AG08396 (cell line): ENCODE data around the gene SAMD14.
A peak's percentile ranks its signal among the peaks of the same experiment; 100 is the strongest.

Source experiments
- DNase-seq: peaks from one replicate; pipeline ENCODE4 v3.0.0; 2012; ENCODE audit warnings: low spot score, mixed read lengths

The SAMD14 gene

DNA sequence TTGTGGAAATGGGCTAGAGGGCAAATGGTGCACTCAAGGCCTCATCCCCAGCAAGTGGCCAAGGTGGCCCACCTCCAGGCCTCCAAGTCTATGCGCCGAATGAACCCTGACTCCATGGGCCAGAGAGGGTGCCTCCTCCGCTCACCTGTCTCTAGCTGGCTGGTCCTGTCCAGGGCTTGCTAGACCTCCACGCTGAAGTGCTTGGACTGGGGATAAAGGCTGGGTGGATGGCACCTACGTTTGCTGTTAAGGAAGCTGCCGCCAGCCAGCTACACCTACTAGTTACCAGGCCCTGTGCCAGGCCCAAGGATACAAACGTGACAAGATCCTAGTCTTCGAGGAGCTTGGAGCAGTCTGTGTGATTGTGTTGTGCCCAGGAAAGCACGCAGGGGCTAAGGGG is 35.1 kb upstream of the SAMD14 start:
- DNase-seq = no peak

DNA sequence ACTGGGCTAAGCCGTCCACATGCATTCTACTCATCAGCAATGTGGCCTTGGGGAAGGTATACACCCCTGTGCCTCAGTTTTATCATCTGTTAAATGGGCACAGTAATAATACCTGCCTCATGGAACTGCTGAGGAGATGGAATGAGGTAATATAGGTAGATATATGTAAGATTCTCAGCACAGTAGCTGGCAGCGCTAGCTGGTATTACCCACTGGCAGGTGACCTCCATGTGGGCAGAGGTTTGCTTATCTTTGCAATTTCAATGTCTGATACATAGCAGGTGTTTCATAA is 34.7 kb upstream of the SAMD14 start:
- no peak for DNase-seq

DNA sequence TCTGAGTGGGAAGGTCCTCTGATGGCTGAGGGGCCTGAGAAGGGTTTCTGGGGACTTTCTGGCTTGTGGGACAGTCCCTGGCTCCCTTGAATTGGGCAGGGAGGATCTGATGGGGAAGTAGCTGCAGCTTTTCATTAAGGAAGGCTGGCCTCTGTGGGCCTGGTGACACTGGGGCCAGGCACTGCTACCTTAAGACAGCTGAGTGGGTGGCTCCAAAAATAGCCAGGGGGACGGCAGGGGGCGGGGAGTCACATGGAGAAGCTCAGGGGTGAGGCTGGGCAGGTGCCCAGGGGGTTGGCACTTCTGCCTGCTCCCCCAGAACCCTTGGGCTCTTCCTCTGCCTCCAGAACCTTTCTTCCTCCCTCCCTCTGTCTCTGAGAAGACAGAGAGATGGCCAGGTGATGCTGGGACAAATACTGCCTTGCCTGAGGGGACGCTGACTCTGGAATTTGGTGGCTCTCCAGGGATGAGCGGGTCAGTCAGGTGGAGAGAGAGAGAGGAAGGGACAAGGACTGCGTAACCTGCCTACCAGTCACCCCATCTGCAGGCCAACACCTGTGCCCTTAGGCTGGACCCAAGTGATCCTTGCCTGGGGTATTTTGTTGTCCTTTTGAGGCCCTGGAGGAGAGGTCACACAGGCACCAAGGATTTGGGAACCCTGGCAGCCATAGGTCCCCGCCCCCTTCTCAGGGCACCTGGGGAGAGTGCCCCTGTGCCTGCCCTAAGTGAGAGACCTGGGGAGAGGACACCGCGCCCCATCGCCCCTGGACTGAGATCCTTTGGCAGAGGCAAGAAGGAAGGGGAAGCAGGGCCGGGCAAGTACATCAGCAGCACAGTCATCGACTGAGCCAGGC is 34.1 kb upstream of the SAMD14 start:
- DNase-seq = no peak

DNA sequence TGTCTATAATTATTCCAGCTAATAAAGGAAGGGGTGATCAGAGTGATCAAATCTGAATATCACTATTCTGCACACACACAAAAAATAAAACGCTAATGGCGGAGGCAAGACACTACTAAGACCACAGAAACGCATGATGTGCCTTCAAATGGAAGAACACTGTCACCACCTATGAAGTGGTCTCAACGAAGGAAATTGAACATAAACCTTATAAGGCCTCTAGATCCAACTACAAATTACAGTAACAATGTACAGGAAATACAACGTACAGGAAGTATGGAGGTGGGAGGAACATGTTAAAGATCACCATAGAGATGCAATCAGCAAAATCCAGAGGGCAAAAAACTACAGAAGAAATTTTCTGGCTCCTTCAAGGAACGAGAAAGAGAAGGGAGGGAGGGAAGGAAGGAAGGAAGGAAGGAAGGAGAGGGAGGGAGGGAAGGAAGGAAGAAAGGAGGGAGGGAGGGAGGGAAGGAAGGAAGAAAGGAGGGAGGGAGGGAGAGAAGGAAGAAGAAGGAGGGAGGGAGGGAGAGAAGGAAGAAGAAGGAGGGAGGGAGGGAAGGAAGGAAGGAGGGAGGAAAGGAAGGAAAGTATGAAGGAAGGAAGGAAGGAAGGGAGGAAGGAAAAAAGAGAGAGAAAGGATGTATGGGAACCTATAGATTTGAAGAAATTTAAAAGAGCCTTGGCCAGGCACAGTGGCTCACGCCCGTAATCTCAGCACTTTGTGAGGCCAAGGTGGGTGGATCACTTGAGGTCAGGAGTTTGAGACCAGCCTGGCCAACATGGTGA is 32.7 kb upstream of the SAMD14 start:
- DNase-seq = no peak

DNA sequence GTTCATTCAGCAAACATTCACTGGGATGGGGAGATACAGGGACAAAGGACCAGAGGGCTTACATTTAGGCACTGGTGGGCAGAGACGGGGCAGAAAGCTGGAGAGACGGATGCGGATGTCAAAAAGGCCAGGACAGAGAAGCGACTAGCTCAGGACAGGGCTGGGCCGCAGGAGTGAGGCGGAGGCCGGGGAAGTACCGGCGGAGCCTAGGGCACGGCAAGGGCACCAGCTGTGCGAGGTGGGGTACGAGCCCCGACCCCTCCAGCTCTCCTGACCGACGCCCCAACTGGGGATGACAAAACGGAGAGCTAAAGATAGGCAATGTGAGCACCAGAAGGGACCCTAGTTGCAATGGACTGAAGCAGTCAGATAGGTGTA is 31.9 kb upstream of the SAMD14 start:
- no peak for DNase-seq

DNA sequence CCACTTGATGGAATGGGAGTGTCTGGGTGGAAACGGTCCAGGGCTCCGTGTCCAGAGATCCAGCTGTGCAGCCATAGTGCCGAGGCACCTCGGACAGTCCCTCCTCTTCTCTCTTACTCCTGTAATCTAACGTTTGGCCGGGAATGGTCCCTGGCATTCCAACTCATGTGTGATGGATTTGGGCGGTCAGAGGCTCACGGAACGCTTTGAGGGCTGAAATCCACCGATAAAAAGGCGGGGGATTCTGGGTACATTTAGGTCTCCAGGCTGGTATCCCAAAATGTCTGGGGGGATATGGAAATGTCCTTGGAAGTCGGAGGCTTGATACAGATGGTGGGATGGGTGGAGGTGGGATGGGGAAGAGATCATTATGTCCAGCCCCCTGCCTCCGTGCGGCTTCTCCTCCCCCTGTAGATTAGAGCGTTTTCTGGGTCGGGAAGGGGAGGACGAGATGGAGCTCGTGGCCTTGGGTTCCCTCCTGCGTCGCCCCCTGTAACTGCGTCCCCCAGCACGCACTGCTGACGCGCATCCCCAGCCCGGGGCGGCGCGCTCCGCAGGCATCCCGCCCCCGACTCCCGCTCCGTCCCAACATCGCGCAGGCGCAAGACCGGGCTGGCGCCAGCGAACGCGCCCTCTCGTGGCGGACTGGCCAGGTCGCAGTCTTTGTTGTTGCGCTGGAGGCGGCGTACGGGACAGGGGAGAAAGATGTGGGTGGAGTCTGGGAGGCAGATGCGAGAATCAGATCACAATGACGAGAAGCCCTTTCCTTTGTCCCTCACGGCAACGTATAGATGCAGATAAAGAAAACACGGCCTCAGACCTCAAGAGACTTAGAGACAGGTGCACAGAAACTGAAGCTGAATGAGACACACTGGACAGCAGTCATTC is 31.3 kb upstream of the SAMD14 start:
- peak; percentile 99 for DNase-seq

DNA sequence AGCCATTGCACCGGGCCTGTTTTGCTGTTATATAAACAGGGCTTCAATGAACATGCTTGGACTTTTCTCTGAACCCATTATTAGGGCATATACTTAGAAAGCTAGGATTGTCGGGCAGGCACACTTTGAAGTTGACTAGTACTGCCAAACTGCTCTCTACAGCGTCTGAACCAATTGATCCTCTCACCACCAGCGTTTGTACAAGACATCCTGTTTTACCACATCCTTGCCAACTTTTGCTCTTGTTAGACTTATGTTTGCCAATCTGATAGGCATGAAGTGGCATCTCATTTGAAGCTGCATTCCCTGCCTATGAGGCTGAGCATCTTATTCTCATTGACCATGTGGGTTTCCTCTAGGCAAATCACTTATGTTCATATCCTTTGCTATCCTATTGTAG is 27.9 kb upstream of the SAMD14 start:
- DNase-seq = no peak

DNA sequence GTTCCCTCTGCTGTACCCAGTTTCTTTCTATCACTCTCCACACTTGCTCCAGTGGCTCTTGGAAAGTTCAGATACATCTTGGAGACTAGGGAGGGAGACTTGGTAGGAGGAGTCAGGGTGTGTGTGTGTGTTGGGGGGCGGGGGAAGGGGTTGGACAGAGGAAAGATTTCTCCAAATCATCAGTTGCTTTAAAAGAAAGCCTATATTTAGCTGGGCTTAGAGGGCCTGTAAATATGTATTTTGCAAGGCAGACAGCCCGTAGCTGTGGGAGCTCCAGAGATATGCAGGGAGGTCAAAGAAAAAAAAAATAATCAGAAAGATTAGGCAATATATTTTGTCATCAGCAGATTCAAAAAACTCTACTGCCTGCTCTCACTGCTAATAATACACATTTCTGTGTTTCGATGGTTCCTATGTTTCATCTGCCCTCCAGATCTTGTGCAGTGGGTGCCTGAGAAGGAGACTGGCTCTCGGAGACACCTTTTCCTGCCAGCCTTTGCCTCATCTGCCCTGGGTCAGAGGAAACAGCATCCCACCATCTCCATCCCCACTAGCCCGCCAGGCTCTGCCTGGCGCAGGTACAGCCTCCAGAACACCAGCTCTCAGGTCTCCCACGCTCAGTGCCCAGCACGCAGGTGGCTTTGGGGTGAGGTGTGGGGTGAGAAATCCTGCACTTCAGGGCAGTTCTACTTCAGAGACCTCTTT is 25.3 kb upstream of the SAMD14 start:
- DNase-seq = no peak

DNA sequence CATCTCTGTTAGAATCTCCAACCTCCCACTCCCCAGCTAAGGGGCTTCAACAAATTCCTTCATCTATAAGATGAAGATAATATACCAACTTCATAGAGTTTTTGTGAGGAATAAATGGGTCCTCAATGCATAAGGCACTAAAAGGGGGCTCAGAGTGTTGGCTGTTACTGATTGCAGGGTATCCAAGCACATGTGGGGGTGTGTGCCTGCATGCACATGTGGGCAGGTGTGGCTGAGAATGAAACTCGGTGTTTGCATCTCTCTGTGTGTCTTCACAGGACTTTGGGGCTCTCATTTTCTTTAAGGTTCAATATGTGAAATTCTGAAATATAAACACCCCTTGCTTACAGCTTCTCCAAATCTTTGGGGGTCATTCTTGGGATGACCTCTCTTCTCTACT is 24.6 kb upstream of the SAMD14 start:
- no peak for DNase-seq

DNA sequence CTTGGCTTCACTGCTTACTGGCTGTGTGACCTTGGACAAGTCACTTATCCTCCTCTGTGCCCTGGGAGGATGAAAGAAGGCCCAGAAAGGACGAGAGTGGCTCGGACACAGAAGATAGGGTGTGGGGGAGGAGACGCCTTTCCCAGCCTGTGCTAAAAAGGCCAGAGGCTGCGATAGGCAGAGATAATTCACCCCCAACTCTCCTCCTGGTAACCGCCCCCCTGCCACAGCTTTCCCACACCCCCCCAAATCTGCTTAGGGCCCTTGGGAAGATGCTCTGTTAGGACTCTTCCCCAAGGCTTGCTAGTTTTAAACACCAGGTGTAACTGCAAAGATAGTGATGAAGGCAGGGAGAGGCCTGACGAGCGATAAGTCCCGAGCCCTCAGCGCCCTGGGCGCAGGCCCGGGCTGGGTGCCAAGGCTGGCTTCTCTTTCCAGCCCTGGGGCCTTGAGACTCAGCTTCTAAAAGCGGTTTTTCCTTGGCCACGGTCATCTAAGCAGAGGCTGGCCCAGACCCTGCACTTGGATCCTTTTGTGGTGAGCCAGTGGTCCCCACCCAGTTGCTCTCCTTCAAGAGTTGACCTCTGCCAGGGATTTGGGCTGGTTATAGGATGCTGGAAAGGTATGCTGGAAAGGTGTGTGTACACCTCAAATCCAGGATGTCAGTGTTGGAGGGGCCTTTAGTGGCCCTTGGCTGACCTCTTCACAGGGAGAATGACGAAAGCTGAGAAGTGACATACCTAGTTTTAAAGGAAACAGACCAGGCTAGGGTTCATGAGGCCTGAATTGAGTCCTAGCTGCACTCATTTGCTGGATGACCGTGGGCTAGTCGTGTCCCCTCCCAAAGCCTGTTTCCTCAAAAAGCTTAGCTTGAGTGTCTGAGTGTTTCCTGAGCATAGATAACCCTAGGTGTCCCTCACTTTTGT is 24.0 kb upstream of the SAMD14 start:
- DNase-seq = no peak

DNA sequence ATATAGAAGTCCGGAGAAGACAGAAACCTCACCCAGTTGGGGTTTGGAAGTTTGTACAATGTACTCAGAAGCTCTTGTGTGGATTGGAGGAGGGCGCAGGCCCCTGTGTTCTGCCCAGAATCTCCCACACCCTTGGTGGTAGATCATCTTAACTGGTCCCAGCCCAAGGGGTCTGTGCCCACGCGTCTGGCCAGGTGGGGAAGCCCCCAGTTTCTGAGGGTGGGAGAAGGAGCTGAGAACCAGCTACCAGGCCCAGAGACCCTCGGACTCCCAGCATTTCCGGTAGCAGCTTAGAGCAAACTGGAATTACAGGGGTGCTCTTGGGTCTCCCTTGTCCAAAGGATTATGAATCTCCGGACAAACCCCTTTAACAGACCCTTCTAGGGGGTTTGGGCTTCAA is 22.8 kb upstream of the SAMD14 start:
- DNase-seq = no peak

DNA sequence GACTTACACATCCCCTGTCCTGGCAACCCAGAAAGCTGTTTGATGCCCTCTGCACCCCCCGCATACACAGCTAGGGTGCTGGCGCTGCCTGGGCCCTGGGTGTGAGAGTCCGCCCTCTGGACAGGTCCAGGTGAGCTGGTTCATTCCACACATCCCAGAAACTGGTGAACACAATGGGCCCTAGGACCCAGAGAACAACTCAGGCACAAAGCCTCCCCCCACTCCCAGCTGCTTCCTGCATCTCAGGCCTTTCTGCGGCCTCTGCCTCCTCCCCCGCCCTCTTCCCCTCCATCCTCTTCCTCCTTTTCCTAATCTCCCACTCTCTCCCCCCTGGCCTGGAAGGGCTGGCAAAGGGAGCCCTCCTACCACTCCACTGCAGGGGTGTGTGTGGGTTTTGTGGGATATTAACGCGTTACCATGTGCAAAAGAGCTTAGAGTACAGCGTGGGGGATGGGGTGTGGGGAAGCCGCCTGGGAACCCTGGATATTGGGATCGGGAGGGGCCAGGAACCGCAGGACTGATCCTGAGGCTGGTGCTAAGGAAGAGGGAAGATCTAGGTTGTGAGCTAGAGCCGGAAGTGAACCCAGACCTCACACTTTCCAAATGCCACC is 22.1 kb upstream of the SAMD14 start:
- peak; percentile 84 for DNase-seq

DNA sequence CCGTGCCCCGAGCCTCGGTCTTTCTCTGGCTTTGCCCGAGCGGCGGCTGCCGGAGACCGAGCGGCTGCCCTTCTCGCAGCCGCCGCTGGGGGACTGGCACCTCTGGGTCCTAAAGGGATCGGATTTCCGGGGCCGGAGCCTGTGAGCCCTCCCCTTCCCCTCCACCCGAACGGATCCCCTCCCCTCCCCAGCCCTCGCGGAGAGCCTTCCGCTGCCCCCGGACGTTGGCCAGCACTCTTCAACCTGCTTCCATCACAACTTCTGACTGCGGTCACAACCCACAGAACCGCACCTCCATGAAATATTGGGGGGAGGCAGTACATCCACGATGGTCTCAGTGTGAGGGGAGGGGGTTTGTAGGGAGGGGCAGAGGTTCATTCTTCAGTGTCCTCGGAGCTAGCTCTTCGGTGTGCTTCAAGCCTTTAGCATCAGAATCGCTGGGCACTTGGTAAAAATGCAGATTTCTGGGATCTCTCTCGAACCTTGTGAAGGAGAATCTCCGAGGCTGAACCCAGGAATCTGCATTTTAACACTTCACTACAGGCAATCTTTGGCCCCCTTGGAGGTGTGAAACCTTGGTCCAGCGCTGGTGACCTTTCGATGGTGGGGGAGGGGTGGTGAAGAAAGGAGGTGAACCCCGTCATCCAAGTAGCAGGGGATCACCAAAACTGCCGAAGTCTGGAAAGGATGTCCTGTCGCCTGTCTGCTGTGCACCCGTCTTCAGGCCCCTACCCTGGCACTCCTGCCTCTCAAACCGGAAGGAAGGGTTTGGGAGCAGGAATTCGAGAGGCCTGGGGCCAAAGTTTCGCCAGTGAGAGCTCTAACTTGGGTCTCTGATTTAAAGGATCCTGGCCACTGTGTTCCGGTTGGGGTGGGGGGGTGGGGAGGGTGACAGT is 21.3 kb upstream of the SAMD14 start:
- DNase-seq = peak; percentile 96

DNA sequence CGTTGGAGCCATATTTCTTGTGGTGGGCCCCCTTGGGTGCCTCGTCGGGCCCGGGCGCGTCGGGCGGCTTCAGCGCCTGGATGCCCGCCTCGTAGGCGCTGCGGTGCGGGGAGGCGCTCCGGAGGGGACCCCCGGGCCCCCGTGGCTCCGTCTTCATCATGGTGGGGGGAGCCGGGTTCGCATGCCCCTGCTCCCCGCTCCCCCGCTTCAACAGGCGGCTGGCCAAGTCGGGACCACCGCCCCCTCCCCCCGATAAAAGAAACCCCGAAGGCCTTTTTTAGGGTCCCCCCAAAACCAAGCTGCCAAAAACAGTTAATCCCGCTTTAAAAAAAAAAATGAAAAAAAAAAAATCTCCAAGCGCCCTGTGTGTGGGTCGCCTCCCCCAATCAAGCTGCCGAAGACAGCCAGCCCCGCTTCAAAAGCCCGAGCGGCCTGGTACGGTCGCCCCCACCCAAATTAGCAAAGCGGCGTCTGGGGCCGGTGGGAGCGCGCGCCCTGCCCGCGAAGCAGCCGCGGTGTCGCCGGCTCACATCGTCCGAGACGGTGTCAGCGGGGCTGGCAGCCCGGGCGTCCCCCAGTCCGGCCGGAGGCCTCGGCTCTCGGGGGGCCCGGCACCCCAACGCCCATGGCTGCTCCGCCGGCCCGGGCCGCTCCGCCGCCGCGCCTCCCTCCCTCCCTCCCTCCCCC is 20.5 kb upstream of the SAMD14 start, which contains the start of gene PPP1R9B:
PPP1R9B (minus strand) TSS at position 324 of the 687 bp plus-strand sequence; CDS start at position 160, 164 bp downstream.
- no peak for DNase-seq

DNA sequence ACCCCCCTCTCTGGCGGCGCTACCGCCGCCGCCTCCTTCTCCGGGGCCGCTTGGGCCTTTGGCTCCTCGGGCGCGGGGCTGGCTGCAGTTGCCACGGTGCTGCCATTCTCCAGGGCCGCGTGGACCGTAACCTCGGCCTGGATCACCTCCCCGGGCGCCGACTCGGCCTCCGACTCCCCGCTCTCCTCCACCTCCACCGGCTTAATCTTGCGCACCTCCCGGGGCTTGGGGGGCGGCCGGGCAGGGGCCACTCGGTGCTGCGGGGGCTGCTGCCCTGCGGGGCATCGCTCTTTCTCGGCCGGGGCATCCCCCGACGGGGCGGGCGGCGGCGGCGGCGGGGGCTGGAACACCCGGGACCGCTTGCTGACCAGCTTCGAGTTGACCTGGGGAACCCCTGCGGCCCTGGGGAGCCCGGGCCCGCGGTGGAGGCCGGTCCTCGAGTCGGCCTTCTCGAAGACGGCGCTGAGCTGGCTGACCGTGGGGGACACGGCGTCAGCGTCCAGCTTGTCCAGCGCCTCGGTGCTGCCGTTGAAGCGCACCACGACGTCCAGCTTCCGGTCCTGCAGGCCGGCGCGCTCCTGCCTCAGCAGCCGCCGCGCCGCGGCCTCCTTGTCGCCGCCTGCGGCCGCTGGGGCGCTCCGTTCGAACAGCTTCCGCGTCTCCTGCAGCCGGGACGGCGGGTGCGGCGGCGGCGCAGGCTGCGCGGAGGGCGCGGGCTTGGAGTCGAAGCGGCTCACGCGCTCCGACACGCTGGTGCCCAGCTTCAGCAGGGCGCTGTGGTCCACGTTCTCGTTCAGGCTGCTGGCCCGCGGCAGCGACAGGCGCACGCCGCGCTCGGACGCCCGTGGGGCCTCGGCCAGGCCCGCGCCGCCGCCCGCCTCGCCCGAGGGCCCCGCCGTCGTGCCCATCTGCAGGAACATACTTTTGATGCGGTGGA is 19.7 kb upstream of the SAMD14 start:
- peak; percentile 64 for DNase-seq

DNA sequence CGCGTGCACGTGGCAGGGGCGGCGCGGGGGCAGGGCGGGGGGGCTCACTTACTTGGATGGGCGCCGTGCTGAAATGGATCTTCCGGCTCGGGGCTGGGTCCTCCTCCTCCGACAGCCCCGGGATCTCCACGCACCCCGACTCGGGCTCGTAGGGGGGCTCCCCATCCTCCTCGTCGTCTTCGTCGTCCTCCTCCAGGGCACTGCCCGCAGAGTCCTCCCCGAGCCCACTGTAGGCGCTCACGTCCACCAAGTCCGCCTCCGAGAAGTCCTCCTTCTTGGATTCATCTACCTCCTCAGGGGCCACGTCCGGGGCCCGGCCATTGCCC is 19.1 kb upstream of the SAMD14 start:
- no peak for DNase-seq

DNA sequence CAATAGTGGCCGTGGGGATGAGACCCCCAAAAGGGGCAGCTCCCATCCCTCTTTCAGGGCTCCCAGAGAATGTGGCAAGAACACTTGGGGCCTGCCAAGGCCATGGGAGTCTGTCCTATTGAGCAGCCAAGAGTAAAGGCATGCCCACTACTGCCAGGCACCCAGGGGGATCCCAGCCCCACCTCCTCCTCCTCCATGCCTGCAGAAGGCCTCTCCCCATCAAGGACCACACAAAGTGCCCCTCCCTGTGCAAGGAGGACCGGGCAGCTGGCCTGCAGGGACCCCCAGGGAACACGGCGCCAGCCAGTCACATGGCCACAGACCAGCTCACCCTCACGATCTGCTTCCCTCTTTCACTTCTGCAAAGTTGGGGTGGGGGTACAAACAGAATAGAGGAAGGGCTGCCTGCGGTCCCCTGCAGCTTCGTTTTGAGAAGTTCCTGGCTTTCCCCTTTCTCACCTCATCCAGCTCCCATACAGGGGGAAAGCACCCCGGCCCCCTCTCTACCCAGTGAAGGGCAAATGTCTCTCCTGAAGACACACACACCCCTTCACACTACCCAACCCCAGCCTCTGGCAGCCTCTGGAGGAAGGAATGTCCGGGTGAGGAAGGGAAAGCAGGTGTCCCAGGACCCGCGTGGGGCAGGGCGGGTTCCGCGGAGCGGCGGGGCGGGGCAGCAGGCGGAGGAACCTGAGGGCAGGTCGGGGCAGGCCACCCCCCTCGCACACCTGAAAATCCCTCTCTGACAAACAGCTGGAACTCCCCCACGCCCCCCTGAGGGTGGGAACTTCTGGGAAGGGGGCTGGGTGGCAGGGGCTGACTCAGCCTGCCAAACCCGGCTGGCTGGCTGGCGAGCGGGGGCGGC is 18.5 kb upstream of the SAMD14 start:
- peak; percentile 76 for DNase-seq
